ENCODE results near the gene KIF12.
A peak's percentile ranks its signal among the peaks of the same experiment; 100 is the strongest.
"Not testable (repeated sequence)": the region's sequence is repeated elsewhere in the genome, so short reads cannot be mapped to it uniquely, and the experiment has no call there.

Gene KIF12

DNA sequence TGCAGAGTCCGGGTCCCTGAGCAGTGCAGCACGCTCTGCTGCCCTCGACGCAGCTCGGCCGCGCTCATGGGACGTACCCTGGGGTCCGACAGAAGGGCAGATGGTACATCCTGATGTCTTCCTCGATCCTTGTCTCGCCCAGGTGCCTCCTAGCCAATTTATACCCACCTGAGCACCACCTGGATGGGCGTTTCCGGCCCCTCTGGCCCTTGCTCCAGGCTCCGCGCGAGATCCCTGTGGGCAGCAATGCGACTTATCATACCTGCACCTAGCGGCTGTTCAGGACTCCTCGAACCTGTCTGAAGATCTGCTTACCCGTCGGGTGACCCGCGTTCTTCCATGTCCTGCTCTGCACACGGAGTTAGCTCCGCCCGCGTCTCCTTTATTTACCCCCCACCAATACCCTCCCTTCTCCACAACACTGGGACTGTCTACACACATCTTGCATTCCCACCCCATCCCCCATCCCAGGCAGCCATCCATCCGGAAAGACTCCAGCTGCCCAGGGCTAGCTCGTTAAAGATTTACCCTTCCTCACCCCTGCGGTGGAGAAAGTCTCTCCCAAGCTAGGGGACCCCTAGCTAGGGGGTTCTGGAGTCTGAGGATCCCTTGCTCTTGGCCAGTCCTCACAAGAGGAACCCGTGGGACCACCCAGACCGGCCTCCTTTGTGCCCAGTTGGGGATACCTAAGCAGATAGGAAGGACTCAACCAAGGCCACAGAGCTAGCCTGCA, at the start of gene KIF12:
Gene KIF12 (minus strand): TSS at position 357 of the 733 bp plus-strand sequence. CDS start 16 bp downstream, at position 341.
- no peak for DNase-seq (ENCODE audit: low read depth)

DNA sequence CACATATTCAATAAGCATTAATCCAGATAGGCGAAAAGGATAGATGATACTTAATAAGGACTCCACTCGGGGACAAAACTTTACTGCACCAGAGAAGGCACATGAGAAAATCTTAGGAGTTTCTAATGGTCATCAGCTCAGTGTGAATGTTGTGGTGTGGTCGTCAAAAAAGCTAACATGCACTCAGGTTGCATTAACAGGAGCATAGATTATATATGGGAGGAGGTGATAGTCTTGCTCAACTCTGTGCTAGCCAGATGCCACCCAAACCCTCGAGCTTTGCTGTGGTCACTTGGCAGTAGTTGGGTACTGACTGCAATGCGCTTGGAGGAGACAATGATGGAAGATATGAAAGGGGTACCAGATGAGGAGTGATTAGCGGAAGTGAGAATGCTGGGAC, 47.6 kb upstream of the KIF12 start:
- DNase-seq (ENCODE audit: low read depth): no peak

DNA sequence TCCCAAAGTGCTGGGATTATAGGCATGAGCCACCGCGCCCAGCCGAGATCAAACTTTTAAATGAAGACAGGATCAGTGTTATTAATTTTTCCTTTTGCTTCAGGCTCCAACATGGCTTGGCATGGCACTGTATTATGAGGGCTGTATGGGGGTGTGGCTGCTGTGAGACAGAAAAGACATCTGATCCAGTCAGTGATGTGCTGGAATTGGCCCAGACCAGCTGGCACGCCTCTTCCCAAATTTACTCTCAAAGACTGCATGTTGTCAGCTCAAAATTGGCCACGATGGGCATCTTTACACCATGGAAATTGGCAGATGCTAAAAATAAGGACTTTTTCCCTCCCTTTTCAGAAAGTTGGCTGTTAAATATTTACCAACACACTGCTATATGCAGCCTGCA, 44.1 kb upstream of the KIF12 start:
- DNase-seq (ENCODE audit: low read depth): no peak

DNA sequence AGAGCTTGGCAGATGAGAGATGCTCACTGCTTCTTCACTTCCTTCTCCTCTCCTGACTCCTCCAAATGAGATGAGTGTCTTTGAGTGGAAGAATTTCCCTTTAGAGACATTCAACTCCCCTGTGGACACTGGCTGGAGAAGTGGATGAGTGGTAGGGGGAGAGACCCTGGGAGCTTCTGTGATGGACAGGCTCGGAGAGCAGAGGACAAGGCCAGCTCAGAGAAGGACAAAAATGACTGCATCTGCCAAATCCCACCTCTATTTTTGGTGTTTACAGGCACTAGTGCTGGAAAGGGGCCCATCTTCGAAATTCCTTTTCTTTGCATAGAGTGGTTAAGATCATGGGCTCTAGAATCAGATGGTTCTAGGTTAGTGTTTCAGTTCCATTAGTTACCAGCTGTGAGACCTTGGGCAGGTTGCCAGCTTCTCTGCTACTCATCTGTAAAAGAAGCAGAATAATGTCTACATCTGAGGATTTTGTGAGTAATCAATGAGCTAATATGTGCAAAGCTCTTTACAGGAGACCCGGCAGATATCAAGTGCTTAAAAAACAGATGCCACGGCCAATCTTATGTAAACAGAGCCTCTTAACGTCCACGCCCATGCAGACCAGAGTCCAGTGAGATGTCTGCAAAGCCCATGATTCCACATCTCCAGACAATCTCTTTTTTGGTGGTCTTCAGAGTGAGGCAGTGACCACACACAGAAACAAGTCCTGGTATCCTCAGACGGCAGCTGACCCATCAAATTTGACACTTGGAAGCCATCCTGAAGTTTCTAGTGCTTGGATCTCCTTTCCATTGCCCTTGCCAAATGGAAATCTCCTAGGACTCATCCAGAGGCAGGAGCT, 42.7 kb upstream of the KIF12 start:
- peak; percentile 8 for DNase-seq (ENCODE audit: low read depth)

DNA sequence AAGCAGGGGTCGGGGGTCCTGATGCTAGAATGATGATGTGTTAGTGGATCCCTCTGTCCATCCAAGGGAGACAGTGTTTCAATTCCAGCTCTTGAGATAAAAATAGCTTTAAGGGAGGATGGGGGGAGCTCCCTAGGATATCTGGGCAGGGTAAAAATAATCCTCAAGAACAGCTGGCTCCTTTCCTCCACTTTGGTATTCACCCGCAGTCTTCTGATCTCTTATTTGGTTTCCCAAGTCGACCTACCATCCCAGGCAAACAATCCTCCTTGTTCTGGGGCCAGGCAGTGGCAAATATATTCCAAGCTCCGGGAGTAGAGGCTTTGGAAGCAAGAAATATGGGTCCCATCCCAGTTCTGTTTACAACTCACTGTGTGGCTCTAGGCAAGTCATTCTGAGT, 41.8 kb upstream of the KIF12 start:
- DNase-seq (ENCODE audit: low read depth): no peak

DNA sequence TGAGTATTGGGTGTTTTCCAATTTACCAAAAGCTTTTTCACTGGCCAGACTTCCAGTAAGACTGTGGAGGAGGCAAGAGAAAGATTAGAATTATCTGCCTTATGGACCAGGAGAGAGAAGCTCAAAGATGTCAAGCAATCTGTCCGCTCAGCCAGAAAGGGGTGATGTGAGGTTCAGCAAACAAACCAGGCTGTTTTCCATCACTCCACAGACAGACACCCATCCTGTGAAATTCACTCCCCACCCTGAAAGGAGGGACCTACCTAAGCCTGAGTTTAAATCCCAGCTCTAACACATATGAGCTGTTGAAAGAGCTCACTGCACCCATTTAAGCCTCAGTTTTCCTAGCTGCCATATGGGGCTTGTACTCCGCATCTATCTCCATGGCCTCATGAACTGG, 41.3 kb upstream of the KIF12 start:
- no peak for DNase-seq (ENCODE audit: low read depth)

DNA sequence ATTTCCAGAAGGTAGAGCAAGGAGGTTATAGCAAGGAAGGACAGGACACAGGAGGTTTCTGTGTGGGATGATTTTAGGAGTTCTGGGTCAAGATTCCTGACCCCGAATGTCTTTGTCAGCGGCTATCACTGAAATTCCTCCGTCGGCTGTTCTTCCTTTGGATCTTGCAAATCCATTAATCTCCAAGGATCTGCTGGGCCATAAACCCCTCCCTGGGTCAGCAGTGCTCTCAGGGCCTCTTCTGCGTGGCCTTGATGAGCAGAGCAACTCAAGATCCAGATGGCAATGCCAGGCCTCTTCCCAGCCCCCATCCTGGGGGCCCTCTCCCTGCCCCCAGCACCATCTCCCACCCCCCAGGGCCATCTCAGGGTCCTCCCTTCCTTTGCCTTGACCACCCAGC, 40.0 kb upstream of the KIF12 start:
- DNase-seq (ENCODE audit: low read depth): no peak

DNA sequence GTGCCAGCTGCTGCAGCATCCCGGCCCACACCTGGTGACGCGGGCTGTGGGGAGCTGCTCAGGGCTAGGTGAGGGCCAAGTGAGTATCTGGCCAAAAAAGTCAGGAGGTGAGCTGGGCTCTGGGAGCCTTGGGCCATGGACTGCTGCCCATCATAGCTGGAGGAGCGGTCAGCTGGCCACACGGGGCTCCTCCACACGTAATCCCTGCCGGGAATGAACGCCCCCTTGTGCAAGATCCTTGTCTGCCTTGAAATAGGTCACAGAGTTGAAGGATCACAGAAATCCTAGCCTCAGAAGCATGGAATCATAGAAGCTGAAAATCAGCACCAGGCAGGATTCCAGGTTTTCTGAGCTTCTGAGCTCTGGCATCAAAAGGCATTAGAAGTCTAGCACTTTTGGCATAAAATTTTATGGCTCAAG, 39.5 kb upstream of the KIF12 start:
- no peak for DNase-seq (ENCODE audit: low read depth)

DNA sequence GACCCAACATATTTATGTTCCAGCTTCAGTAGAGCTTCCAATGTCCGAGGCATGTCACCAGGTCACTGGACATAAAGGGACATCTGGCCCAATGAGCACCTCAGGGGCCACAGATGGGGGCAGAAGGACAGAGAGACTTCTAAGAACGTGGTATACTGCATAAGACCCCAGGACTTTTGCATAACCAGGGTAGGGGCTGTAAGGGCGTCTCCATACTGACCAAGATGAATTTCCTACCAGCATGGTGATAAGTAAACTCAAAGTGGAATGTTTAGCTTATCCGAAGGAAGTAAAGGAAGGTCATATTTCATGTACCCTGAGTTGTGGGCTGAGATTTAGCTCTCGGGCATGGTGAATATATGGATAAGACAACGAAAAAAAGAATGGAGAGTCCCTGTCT, 38.7 kb upstream of the KIF12 start:
- no peak for DNase-seq (ENCODE audit: low read depth)

DNA sequence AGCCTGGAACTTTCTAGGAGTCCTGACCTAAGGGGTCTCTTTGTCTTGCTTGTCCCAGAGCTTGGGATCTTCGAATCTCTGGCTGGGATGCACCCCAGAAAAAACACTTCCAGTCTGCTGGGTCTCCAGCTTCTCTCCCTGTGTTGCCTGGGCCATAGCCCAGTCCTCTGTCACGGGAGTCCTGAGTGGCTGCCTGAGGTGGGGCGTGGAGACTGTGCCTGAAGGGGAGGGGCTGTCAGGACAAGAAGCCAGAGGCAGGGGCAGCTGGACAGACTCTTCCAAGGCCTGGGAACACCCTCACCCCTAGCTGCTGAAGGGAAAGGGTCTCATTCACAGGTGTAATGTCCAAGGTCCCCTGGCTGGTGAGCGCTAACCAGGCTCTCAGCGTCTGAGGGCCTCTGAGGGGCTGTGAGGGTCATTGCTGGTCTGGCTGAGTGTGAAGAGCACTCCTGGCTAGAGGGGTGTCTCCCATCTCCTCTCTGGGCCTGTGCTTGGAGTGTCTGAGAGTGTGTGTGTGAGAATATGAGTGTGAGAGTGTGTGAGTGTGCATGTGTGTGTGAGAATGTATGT, 35.8 kb upstream of the KIF12 start:
- DNase-seq (ENCODE audit: low read depth): no peak

DNA sequence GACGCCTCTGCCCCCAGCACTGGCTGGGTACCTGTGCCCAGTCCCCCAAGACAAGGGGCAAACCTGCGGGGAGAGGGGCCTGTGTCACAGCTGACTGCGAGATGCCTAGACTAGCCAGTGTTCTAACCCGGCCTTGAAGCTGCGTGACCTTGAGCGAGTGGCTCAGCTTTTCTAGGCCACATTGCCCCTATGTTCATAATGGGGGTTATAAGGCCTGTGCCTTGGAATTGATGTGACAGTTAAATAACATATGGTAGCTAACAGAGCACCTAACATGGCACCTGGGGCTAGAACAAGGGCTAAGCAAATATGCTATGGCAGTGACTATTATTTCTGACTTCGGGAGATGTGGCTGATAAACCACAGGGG, 33.4 kb upstream of the KIF12 start:
- no peak for DNase-seq (ENCODE audit: low read depth)

DNA sequence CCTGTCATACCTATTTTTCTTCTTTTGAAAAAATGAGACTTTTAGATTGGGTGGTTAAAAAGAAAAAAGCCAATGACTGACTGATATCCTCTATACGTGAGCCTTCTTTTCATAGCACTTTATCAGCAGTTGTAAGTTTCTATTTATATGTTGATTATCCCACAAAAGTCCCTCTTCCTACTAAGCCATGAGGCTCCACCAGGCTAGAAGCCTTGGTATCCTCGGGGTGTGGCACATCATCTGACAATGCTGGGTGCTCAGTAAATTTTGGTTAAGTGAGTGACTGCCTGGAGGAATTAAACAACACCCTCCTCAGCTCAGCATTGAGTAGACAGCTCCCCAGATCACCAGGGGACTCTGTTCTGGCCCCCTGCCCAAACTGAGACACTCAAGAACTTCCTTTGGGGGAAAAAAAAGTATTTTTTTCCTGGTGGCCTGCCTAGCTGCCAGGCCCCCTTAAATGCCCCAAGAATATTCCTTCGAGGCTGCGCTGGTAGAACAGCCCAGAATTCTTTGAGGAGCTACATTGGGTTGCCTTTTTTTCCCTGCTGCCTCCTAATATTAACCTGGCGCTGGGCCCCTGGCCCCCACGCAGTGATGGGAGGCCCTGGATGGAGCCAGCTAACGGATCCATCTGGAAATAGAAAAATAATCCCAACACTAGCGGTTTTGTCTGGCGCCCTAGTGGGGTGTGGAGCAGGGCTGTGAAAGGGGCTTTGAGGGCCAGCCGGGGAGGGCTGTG, 32.9 kb upstream of the KIF12 start:
- no peak for DNase-seq (ENCODE audit: low read depth)

DNA sequence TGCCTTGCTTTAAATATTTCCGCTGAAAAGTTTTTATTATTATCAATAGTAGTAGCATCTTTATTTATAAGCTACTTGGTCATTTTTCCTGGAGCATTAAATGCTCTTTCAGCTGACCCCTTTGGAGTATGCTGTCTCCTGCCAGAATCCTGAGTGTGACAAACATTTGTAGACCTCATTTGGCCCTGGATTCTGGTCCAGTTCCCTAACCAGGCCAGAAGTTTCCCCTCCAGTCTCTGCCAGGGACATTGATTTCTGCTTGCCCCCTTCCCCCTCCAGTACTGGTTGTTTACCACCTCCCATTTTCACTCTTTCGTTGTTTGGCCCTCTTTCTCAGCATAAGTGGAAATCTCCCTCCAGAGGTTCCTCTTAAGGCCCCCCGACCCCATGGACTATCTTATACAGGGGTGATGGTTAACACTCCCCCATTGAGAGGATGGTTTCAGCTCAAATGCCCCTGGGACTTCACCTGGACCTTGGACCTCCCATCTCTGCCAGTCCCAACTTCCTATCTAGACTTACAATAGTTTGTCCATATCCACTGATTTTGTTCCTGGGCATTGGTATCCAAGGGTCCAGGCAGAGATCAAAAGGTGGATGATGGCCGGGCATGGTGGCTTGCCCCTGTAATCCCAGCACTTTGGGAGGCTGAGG, 31.7 kb upstream of the KIF12 start:
- DNase-seq (ENCODE audit: low read depth): no peak

DNA sequence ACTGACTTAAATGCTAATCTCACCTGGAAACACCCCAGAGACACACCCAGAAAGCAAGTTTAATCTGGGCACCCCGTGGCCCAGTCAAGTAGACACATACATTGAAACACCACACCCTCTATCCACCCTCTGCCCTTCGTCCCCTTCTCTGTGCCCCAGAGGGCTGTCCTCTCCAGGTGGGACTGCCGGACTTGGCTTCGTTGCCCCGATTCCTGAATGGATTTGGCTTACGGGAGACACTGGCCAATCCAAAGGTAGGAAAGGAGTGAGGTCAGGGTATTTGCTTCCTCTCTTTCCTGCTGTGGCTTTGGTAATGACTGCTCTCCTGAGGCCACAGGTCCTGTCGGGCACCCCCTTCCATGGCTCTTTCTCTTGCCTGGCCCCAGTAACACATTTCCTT, 31.0 kb upstream of the KIF12 start:
- DNase-seq (ENCODE audit: low read depth): no peak

DNA sequence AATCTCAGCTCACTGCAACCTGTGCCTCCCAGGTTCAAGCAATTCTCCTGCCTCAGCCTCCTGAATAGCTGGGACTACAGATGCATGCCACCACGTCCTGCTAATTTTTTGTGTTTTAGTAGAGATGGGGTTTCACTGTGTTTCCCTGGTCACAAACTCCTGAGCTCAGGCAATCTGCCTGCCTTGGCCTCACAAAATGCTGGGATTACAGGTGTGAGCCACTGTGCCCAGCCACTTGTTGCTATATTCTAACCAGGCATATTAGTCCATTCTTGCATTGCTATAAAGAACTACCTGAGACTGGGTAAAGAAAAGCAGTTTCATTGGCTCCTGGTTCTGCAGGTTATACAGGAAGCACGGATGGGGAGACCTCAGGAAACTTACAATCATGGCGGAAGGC, 29.7 kb upstream of the KIF12 start:
- DNase-seq (ENCODE audit: low read depth): not testable (repeated sequence)

DNA sequence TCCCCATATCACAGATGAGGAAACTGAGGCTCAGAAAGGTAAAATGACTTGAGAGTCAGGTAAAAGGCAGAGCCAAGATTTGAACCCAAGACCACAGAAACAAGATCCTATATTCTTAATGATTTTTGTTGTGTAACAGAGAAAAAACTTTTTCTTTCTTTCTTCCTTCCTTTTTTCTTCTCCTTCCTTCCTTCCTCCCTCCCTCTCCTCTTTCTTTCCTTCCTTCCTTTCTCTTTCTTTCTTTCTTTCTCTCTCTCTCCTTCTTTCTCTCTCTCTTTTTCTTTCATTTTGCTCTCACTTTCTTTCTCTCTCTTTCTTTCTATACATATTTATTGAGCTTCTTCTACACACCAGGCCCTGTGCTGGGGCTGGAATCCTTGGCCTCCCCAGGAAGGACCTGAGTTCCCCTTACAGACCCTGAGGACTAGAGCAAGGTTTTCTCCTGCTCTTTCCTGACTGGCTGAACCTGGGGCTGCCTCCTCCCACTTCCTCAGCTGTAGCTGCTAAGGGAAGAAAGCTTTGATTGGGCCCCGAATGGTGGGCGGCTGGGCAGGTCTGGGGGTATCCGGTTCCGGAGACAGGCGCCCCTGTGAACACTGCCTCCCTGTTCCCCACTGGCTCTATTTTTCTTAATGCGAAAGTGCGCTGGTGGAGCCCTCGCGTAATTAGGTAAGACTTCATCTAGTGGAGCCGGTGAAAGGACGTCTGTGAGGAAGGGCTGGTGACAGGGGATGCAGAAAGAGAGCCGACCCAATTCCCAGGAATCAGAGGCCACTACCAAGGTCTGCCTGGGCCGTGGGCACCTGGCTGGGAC, 27.4 kb upstream of the KIF12 start:
- no peak for DNase-seq (ENCODE audit: low read depth)

DNA sequence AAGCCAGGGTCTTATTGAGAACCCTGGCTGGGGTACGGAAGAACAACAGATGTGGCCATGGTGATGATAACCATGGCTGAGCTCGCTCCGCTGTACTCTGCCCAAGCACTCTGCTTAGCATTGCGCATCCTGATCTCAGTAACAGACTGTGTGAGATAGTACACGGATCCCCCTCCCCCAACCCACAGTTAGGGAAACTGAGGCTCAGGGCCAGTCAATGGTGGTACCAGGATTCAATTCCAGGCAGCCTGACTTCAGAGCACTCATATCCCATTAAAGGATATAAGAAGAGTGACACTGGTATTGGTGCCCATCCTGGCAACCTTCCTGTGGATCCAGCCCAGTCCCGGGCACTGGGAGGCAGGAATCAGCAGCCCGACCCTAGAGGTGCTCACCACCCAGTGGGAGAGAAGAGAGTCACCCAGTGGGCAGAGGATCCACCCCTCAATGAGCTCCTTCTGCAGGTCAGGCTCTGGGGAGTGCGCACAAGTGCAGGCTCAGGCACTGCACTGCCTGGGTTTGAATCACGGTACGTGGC, 26.5 kb upstream of the KIF12 start:
- DNase-seq (ENCODE audit: low read depth): no peak

DNA sequence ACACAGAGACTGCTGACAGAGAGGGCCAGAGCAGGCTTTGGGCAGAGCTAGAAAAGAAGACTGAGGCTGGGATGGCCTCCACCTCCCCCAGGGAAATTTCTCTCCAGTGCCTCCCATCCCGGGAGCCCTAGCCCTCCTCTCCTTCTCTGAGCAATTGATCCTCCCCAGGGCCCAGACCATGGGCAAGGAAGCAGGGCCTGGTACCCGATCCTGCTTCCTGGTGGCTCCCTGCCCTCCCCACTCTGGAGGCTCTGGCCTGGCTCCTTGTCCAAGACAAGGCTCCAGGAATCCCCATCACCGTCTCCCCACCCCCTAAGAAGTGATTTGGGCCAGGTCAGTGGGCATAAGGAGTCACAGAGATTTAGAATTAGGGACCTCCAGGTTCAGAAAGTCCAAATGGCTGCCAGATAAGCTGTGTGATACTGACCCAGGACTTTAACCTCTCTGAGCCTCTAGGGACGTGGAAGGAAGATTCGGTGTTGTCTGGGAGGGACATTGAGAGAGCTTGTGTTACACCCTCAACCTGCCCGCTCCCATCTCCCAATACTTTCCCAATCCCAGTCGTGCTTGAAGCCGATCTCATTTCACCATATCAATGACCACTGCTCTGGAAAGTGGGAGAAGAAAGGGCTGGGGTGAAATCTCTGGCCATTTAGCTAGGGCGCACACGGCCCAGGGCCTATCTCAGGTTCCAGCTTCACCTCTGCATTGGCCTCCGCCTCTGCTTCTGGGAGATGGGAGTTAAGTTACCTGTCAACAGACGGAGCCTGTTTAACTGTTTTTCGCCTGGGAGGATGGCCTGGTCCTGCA, 25.8 kb upstream of the KIF12 start:
- DNase-seq (ENCODE audit: low read depth): no peak

DNA sequence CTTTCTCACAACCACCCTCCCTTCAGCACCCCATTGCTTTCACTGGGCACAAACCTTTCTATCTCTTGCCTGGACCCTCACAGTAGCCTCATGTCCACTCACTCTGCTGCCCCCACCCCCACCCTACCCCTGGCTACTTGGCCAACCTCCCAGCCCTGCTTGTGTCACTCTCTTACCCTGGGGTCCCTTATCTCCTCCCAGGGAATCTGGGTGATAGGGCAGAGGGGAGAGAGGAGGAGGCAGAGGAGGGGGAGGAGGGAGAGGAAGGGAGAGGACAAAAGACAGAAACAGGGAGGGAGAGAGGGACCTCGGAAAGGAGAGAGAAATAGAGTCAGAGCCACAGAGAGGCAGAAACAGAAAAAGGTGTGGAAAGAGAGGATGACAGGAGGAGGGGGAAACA, 25.0 kb upstream of the KIF12 start:
- DNase-seq (ENCODE audit: low read depth): no peak

Data from non-pigmented ciliary epithelial cell (primary cell).